GM10266 (cell line): ENCODE results near the gene CD44.

ENCODE experiments used
- DNase-seq: peaks from one replicate; pipeline ENCODE4 v3.0.0; 2012; ENCODE audit errors: extremely low spot score
- CTCF ChIP-seq: IDR thresholded peaks from 2 replicates; pipeline ENCODE4 v1.5.1; 2012; ENCODE audit warnings: mild to moderate bottlenecking, low read depth; ENCODE audit not compliant: control insufficient read depth, insufficient read depth; ENCODE audit errors: missing control alignments

The CD44 gene

GRCh38 chr11:35151241-35151640 is 12.3 kb downstream of the CD44 start:
- no peak for DNase-seq
- no peak for TF ChIP-seq CTCF

GRCh38 chr11:35151683-35152280 is 12.8 kb downstream of the CD44 start:
- no peak for TF ChIP-seq CTCF
- DNase-seq: no peak

GRCh38 chr11:35152575-35152974 is 13.6 kb downstream of the CD44 start:
- no peak for TF ChIP-seq CTCF
- DNase-seq: no peak

GRCh38 chr11:35153280-35153679 is 14.3 kb downstream of the CD44 start:
- DNase-seq: no peak
- no peak for TF ChIP-seq CTCF

GRCh38 chr11:35154952-35155351 is 16.0 kb downstream of the CD44 start:
- no peak for TF ChIP-seq CTCF
- no peak for DNase-seq

- no peak for DNase-seq
- no peak for TF ChIP-seq CTCF
These were observed 16.7 kb downstream of the CD44 start for GRCh38 chr11:35155677-35156076.

- TF ChIP-seq CTCF: no peak
- DNase-seq: no peak
These were observed 19.1 kb downstream of the CD44 start for GRCh38 chr11:35157814-35158700.
